NT2/D1 (cell line): ENCODE measurements around the gene NOL4L.

ENCODE experiments used
- YY1 ChIP-seq: IDR thresholded peaks from 2 replicates; pipeline ENCODE4 v1.6.1; 2011; ENCODE audit not compliant: insufficient read length, insufficient read depth
- ZNF274 ChIP-seq: IDR thresholded peaks from 2 replicates; pipeline ENCODE4 v1.6.1; 2011; ENCODE audit warnings: mild to moderate bottlenecking, low read depth, low read length

DNA sequence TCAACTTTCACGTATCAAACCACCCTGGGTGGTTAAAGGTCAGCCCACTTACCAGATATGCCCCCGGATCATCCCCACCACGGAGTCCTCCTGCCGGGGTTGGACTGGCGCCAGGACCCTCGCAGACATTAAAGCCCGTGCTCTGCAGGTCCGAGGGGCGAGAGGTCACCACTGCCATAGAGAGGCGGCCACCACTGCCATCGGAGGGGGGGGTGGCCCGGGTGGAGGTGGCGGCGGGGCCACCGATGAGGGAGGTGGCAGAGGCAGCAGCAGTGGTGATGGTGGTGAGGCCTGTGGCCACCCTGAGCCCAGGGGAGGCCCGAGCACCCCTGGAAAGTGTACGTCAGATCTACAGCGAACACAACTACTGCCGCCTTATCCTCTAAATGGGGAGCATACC lies 150.7 kb downstream of the NOL4L start:
- TF ChIP-seq YY1 (no peak), ZNF274 (no peak)
